GM18909 (cell line): ENCODE data around the gene OLFM1.

ENCODE experiments used
- ATAC-seq: cut with Tn5 transposase; IDR thresholded peaks from one replicate; pipeline ENCODE4 v1.9.1; 2021; ENCODE audit warnings: mild to moderate bottlenecking; ENCODE audit not compliant: unreplicated experiment, poor library complexity

Gene OLFM1

GRCh38 chr9:135127718-135128670, 40.5 kb downstream of the OLFM1 start:
- ATAC-seq, result no peak

GRCh38 chr9:135129137-135129695, 41.7 kb downstream of the OLFM1 start:
- ATAC-seq, result no peak

GRCh38 chr9:135130207-135130976, 42.9 kb downstream of the OLFM1 start:
- no peak for ATAC-seq

- ATAC-seq, result no peak
Observed at GRCh38 chr9:135131488-135131887, 44.0 kb downstream of the OLFM1 start.

- no peak for ATAC-seq
Observed at GRCh38 chr9:135132008-135132407, 44.5 kb downstream of the OLFM1 start.

- no peak for ATAC-seq
Observed at GRCh38 chr9:135134268-135135022, 47.0 kb downstream of the OLFM1 start.

- no peak for ATAC-seq
Observed at GRCh38 chr9:135135171-135135928, 47.9 kb downstream of the OLFM1 start.

GRCh38 chr9:135135929-135136315, 48.5 kb downstream of the OLFM1 start:
- no peak for ATAC-seq

GRCh38 chr9:135136481-135136880, 49.0 kb downstream of the OLFM1 start:
- no peak for ATAC-seq

- ATAC-seq, result no peak
Observed at GRCh38 chr9:135136991-135137832, 49.7 kb downstream of the OLFM1 start.

- ATAC-seq, result no peak
Observed at GRCh38 chr9:135138078-135138855, 50.8 kb downstream of the OLFM1 start.

- no peak for ATAC-seq
Observed at GRCh38 chr9:135139366-135139959, 52.0 kb downstream of the OLFM1 start.

- ATAC-seq, result no peak
Observed at GRCh38 chr9:135141183-135141774, 53.8 kb downstream of the OLFM1 start.

GRCh38 chr9:135144581-135145170, 57.2 kb downstream of the OLFM1 start:
- ATAC-seq, result no peak

- ATAC-seq, result no peak
Observed at GRCh38 chr9:135145312-135145711, 57.8 kb downstream of the OLFM1 start.

- ATAC-seq, result no peak
Observed at GRCh38 chr9:135146241-135146640, 58.8 kb downstream of the OLFM1 start.
